GM23338 (cell line): Measurements from ENCODE around the gene ITGA7. TPM values are rescaled to one million over a fixed set of nuclear protein-coding genes. Genes with fewer than 3 reads are reported as not detected.

Experiments
- ATAC-seq: fragments of 200-7000 bp; cut with Tn5 transposase; 3 replicates; pipeline ENCODE4 v1.9.1; 2020
- DNase-seq: peaks from one replicate; pipeline ENCODE4 v3.0.0-alpha.2; 2015; ENCODE audit warnings: low spot score
- H2AFZ ChIP-seq: fragments of 200-600 bp; sonication (generic); 2 replicates; pipeline ENCODE4 v1.8.0; 2016; ENCODE audit warnings: antibody characterized with exemption, mild to moderate bottlenecking, moderate library complexity
- H3F3A ChIP-seq: fragments of 200-600 bp; sonication (generic); replicated peaks from 2 replicates; pipeline ENCODE4 v1.8.0; 2017; ENCODE audit warnings: antibody characterized with exemption, mixed run types, low read depth
- H3K27ac ChIP-seq: fragments of 200-600 bp; sonication (generic); 2 replicates; pipeline ENCODE4 v1.6.1; 2016; ENCODE audit warnings: low read depth
- H3K27me3 ChIP-seq: fragments of 200-600 bp; sonication (generic); 2 replicates; pipeline ENCODE4 v1.8.0; 2016; ENCODE audit warnings: mild to moderate bottlenecking, mixed run types, moderate library complexity; ENCODE audit not compliant: insufficient read depth
- H3K36me3 ChIP-seq: fragments of 200-600 bp; sonication (generic); 2 replicates; pipeline ENCODE4 v1.8.0; 2016; ENCODE audit warnings: mild to moderate bottlenecking; ENCODE audit not compliant: insufficient read depth
- H3K4me1 ChIP-seq: fragments of 200-600 bp; sonication (generic); 2 replicates; pipeline ENCODE4 v1.8.0; 2016; ENCODE audit warnings: mild to moderate bottlenecking, moderate library complexity; ENCODE audit not compliant: insufficient read depth
- H3K4me2 ChIP-seq: fragments of 200-600 bp; sonication (generic); 2 replicates; pipeline ENCODE4 v1.7.1; 2017; ENCODE audit warnings: mixed run types
- H3K4me3 ChIP-seq: fragments of 200-600 bp; sonication (generic); 2 replicates; pipeline ENCODE4 v1.6.1; 2016; ENCODE audit warnings: mixed run types
- H3K79me2 ChIP-seq: fragments of 200-600 bp; sonication (generic); replicated peaks from 2 replicates; pipeline ENCODE4 v1.8.0; 2017; ENCODE audit warnings: mild to moderate bottlenecking; ENCODE audit not compliant: insufficient read depth
- H3K9me2 ChIP-seq: fragments of 200-600 bp; sonication (generic); 2 replicates; pipeline ENCODE4 v1.8.0; 2017; ENCODE audit not compliant: insufficient read depth
- H4K20me1 ChIP-seq: fragments of 200-600 bp; sonication (generic); replicated peaks from 2 replicates; pipeline ENCODE4 v1.8.0; 2017; ENCODE audit warnings: mild to moderate bottlenecking; ENCODE audit not compliant: insufficient read depth
- H3K27ac Mint-ChIP-seq: 2 replicates; pipeline ENCODE4 v1.8.0; 2020; ENCODE audit warnings: inconsistent platforms, mild to moderate bottlenecking, moderate library complexity, mixed read lengths
- H3K27me3 Mint-ChIP-seq: 3 replicates; pipeline ENCODE4 v1.8.0; 2022; ENCODE audit warnings: low read depth, mild to moderate bottlenecking, moderate library complexity, mixed read lengths, inconsistent platforms; ENCODE audit not compliant: insufficient read depth, poor library complexity
- H3K36me3 Mint-ChIP-seq: 3 replicates; pipeline ENCODE4 v1.8.0; 2021; ENCODE audit warnings: low read depth, mild to moderate bottlenecking, inconsistent platforms, moderate library complexity, mixed read lengths
- H3K4me1 Mint-ChIP-seq: 3 replicates; pipeline ENCODE4 v1.8.0; 2020; ENCODE audit warnings: mild to moderate bottlenecking, inconsistent platforms, mixed read lengths
- H3K4me3 Mint-ChIP-seq: 3 replicates; pipeline ENCODE4 v1.8.0; 2021; ENCODE audit warnings: moderate library complexity, mild to moderate bottlenecking, inconsistent platforms, mixed read lengths
- H3K9me3 Mint-ChIP-seq: 3 replicates; pipeline ENCODE4 v1.8.0; 2020; ENCODE audit warnings: moderate library complexity, mild to moderate bottlenecking, inconsistent platforms, mixed read lengths
- CREB1 ChIP-seq: fragments of 250-450 bp; sonication (Bioruptor Pico); IDR thresholded peaks from 2 replicates; pipeline ENCODE4 v1.5.0; 2020; ENCODE audit warnings: low read depth, mild to moderate bottlenecking, moderate library complexity
- CTCF ChIP-seq, 2 experiments: fragments of 200-600 bp in 1 of 2; sonication (generic) in 1 of 2; conservative IDR thresholded peaks; 2 replicates each; pipeline versions ENCODE4 v1.5.1 to v1.6.1; 2016 to 2017; ENCODE audit warnings: antibody characterized with exemption in 2 of 2, low read depth in 2 of 2, mild to moderate bottlenecking in 2 of 2, moderate library complexity in 1 of 2
- EZH2 ChIP-seq: fragments of 200-600 bp; sonication (generic); IDR thresholded peaks from one replicate; pipeline ENCODE4 v1.8.0; 2017; ENCODE audit warnings: antibody characterized with exemption, mild to moderate bottlenecking, low read depth; ENCODE audit not compliant: unreplicated experiment
- EZH2phosphoT487 ChIP-seq: fragments of 200-600 bp; sonication (generic); IDR thresholded peaks from one replicate; pipeline ENCODE4 v1.8.1; 2018; ENCODE audit warnings: antibody characterized with exemption; ENCODE audit not compliant: unreplicated experiment
- JUNB ChIP-seq: IDR thresholded peaks from one replicate; pipeline ENCODE4 v1.6.1; 2016; ENCODE audit warnings: antibody characterized with exemption; ENCODE audit not compliant: unreplicated experiment
- NANOG ChIP-seq: IDR thresholded peaks from 2 replicates; pipeline ENCODE4 v1.6.1; 2016; ENCODE audit warnings: antibody characterized with exemption, borderline replicate concordance
- POLR2AphosphoS5 ChIP-seq: IDR thresholded peaks from 2 replicates; pipeline ENCODE4 v1.6.1; 2016; ENCODE audit warnings: antibody characterized with exemption, low read depth
- ZNF114 ChIP-seq: fragments of 250-450 bp; sonication (Bioruptor Pico); IDR thresholded peaks from 2 replicates; pipeline ENCODE4 v1.5.0; 2020; ENCODE audit warnings: mild to moderate bottlenecking, moderate library complexity
- polyA plus RNA-seq: library from polyadenylated mRNA; unstranded; fragments of >200 nt; fragmentation: Nextera tagmentation; extraction: Ambion mirVana; gene quantifications from 2 replicates; pipeline ENCODE4 v1.2.1, GENCODE V29; 2016
- total RNA-seq: library from RNA; depleted of rRNA; stranded (reverse); fragments of >200 nt; shearing (Covaris generic); gene quantifications from 2 replicates; pipeline ENCODE4 v1.2.3, GENCODE V29; 2014
- TF ChIP-seq, protein P1 (sequence below): IDR thresholded peaks from 2 replicates; pipeline ENCODE4 v1.6.1; 2016; ENCODE audit warnings: antibody characterized with exemption
- TF ChIP-seq, protein P2 (sequence below): IDR thresholded peaks from one replicate; pipeline ENCODE4 v1.6.1; 2018; ENCODE audit warnings: antibody characterized with exemption; ENCODE audit not compliant: unreplicated experiment

ITGA7 gene
- total and polyA plus RNA-seq, 2 experiments from 2014 or later, result 20.0 to 49.1 TPM

- peaks cover 9% of the 10 kb centered on the region; the same call in 1 of the 2 replicates for H3K4me1 ChIP-seq
- H3K27ac ChIP-seq, result no peak overlapping the region
- H2AFZ ChIP-seq, result peak overlapping the region; percentile 96
- Mint-ChIP-seq H3K27ac (no peak overlapping the region), H3K36me3 (peaks cover 29% of the 10 kb centered on the region), H3K27me3 (peaks cover 7% of the 10 kb centered on the region), H3K9me3 (peaks cover 46% of the 10 kb centered on the region), H3K4me3 (no peak overlapping the region; the same call in 2 of the 3 replicates), H3K4me1 (peaks cover 9% of the 10 kb centered on the region)
- no peaks in the 10 kb centered on the region for H3F3A ChIP-seq
- H3K36me3 ChIP-seq, result no peaks in the 10 kb centered on the region
- H3K4me3 ChIP-seq, result 0 out of 2 replicates have a peak overlapping the region, but pooled peaks have one; percentile 28
- H3K79me2 ChIP-seq, result no peaks in the 10 kb centered on the region
- no peak overlapping the region for H3K4me2 ChIP-seq
- H4K20me1 ChIP-seq, result no peaks in the 10 kb centered on the region
- no peaks in the 10 kb centered on the region for H3K27me3 ChIP-seq
- TF ChIP-seq CTCF (conservative IDR thresholded peaks at IDR 0.05; ENCODE audit: low read depth in 2 of 2) (no peak), EZH2phosphoT487 (no peak), EZH2 (no peak), NANOG (no peak), JUNB (no peak), ZNF114 (CRISPR knock-in tag) (no peak), CREB1 (CRISPR knock-in tag) (no peak), POLR2AphosphoS5 (no peak)
- TF ChIP-seq, protein P1, sequence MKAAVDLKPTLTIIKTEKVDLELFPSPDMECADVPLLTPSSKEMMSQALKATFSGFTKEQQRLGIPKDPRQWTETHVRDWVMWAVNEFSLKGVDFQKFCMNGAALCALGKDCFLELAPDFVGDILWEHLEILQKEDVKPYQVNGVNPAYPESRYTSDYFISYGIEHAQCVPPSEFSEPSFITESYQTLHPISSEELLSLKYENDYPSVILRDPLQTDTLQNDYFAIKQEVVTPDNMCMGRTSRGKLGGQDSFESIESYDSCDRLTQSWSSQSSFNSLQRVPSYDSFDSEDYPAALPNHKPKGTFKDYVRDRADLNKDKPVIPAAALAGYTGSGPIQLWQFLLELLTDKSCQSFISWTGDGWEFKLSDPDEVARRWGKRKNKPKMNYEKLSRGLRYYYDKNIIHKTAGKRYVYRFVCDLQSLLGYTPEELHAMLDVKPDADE, result no peak
- TF ChIP-seq, protein P2, sequence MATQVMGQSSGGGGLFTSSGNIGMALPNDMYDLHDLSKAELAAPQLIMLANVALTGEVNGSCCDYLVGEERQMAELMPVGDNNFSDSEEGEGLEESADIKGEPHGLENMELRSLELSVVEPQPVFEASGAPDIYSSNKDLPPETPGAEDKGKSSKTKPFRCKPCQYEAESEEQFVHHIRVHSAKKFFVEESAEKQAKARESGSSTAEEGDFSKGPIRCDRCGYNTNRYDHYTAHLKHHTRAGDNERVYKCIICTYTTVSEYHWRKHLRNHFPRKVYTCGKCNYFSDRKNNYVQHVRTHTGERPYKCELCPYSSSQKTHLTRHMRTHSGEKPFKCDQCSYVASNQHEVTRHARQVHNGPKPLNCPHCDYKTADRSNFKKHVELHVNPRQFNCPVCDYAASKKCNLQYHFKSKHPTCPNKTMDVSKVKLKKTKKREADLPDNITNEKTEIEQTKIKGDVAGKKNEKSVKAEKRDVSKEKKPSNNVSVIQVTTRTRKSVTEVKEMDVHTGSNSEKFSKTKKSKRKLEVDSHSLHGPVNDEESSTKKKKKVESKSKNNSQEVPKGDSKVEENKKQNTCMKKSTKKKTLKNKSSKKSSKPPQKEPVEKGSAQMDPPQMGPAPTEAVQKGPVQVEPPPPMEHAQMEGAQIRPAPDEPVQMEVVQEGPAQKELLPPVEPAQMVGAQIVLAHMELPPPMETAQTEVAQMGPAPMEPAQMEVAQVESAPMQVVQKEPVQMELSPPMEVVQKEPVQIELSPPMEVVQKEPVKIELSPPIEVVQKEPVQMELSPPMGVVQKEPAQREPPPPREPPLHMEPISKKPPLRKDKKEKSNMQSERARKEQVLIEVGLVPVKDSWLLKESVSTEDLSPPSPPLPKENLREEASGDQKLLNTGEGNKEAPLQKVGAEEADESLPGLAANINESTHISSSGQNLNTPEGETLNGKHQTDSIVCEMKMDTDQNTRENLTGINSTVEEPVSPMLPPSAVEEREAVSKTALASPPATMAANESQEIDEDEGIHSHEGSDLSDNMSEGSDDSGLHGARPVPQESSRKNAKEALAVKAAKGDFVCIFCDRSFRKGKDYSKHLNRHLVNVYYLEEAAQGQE, result no peak
- DNase-seq (no peak), ATAC-seq (no peak)
- H3K9me2 ChIP-seq, result peaks cover 7% of the 10 kb centered on the region; the same call in 1 of the 2 replicates
These were observed 60.7 kb downstream of the ITGA7 start for GRCh38 chr12:55647027-55647426.
